ENCODE measurements around the gene PTPRM. TPM values are rescaled to one million over a fixed set of nuclear protein-coding genes. Genes with fewer than 3 reads are reported as not detected.

Gene PTPRM
- total RNA-seq, 1 experiment from 2014 or later = 45.6 TPM

DNA sequence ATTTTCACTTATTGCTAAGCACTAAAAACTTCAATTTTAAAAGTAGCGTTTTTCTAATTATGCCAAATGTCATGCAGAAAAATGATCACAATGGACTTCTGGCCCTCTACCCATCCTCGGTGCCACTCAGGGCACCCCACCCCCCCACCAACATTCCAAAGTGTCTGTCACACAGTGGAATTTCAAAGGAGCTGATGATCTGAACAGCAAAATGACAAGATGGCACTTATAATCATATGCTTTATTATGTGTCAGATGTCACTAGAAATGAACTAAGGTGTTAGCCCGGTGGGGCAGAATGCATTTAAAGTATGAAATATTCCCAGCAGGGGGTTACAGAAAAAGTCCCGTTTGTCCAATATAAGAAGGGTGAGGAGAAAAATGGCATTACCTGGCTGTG is 681.5 kb downstream of the PTPRM start:
- POLR2A ChIA-PET (ENCODE audit: unreplicated experiment) = no interaction called here

DNA sequence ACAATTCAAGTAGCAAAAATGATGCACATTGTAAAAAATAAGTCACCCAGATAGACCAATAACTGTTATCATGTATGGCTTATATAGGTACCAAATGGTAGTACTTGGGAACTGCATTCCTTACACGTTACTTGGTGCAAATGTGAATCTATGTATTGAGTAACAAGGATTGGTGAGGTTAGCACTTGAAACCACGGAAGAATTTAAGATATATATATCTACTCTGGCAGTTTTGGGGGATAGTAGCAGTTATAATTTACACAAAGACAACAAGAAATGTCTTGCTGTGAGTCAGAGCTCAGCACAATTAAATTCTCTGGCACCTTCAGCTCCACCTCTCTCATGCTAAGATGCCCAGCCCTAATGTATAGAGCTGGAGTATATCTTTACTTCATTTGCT is 682.7 kb downstream of the PTPRM start:
- no peak overlapping the region for H3K4me3 ChIP-seq (ENCODE audit: low read length)
- ChIA-PET CTCF (no interaction called here), POLR2A (ENCODE audit: unreplicated experiment) (no interaction called here)
- no peak overlapping the region for H3K9ac ChIP-seq (ENCODE audit: low read length)
- H3K9me3 ChIP-seq (ENCODE audit: low read length) = no peaks in the 10 kb centered on the region
- no peaks in the 10 kb centered on the region for H3K27me3 ChIP-seq (ENCODE audit: low read length)
- intact Hi-C loops (cut with micrococcal nuclease) = no loop called here
- H3K79me2 ChIP-seq (ENCODE audit: low read length) = no peaks in the 10 kb centered on the region
- H3K27ac ChIP-seq (ENCODE audit: low read length) = no peak overlapping the region
- no peak overlapping the region for H2AFZ ChIP-seq (ENCODE audit: low read length)
- no peaks in the 10 kb centered on the region for H3K36me3 ChIP-seq (ENCODE audit: low read depth, low read length)
- H3K4me2 ChIP-seq (ENCODE audit: low read length) = no peak overlapping the region
- no TSS peak for BruUV-seq (replicated peaks)
- DNase-seq = no peak
- H4K20me1 ChIP-seq (ENCODE audit: low read length) = no peaks in the 10 kb centered on the region
- no peak for ATAC-seq
- H3F3A ChIP-seq (ENCODE audit: low read length, unreplicated experiment) = no peaks in the 10 kb centered on the region
- H3K9me2 ChIP-seq (replicated peaks; ENCODE audit: low read length) = no peaks in the 10 kb centered on the region
- TF ChIP-seq EZH2phosphoT487 (IDR thresholded peaks at IDR 0.05; ENCODE audit: borderline replicate concordance, low read length) (no peak), EZH2 (IDR thresholded peaks at IDR 0.05; ENCODE audit: low read length, unreplicated experiment) (no peak)
- TF ChIP-seq, protein P1, sequence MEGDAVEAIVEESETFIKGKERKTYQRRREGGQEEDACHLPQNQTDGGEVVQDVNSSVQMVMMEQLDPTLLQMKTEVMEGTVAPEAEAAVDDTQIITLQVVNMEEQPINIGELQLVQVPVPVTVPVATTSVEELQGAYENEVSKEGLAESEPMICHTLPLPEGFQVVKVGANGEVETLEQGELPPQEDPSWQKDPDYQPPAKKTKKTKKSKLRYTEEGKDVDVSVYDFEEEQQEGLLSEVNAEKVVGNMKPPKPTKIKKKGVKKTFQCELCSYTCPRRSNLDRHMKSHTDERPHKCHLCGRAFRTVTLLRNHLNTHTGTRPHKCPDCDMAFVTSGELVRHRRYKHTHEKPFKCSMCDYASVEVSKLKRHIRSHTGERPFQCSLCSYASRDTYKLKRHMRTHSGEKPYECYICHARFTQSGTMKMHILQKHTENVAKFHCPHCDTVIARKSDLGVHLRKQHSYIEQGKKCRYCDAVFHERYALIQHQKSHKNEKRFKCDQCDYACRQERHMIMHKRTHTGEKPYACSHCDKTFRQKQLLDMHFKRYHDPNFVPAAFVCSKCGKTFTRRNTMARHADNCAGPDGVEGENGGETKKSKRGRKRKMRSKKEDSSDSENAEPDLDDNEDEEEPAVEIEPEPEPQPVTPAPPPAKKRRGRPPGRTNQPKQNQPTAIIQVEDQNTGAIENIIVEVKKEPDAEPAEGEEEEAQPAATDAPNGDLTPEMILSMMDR (conservative IDR thresholded peaks at IDR 0.05; ENCODE audit: low read depth, low read length) = no peak
- H3K4me1 ChIP-seq (ENCODE audit: insufficient read depth, low read length) = no peaks in the 10 kb centered on the region

More for the DNA sequence above, 681.5 kb downstream of the PTPRM start:
- Histone ChIP-seq H3K4me2 (ENCODE audit: low read length) (no peak overlapping the region), H2AFZ (ENCODE audit: low read length) (no peak overlapping the region), H3K9ac (ENCODE audit: low read length) (no peak overlapping the region), H3K79me2 (ENCODE audit: low read length) (no peaks in the 10 kb centered on the region), H3K4me1 (ENCODE audit: insufficient read depth, low read length) (no peaks in the 10 kb centered on the region), H3K9me2 (replicated peaks; ENCODE audit: low read length) (no peaks in the 10 kb centered on the region), H4K20me1 (ENCODE audit: low read length) (no peaks in the 10 kb centered on the region), H3K27ac (ENCODE audit: low read length) (no peak overlapping the region), H3K36me3 (ENCODE audit: low read depth, low read length) (no peaks in the 10 kb centered on the region), H3K9me3 (ENCODE audit: low read length) (no peaks in the 10 kb centered on the region), H3K4me3 (ENCODE audit: low read length) (no peak overlapping the region), H3K27me3 (ENCODE audit: low read length) (no peaks in the 10 kb centered on the region), H3F3A (ENCODE audit: low read length, unreplicated experiment) (no peaks in the 10 kb centered on the region)
- intact Hi-C loops (cut with micrococcal nuclease) = no loop called here
- no TSS peak for BruUV-seq (replicated peaks)
- TF ChIP-seq, protein P1 (conservative IDR thresholded peaks at IDR 0.05; ENCODE audit: low read depth, low read length) = no peak
- TF ChIP-seq EZH2phosphoT487 (IDR thresholded peaks at IDR 0.05; ENCODE audit: borderline replicate concordance, low read length) (no peak), EZH2 (IDR thresholded peaks at IDR 0.05; ENCODE audit: low read length, unreplicated experiment) (no peak)
- ATAC-seq (no peak), DNase-seq (no peak)
- CTCF ChIA-PET = no interaction called here

DNA sequence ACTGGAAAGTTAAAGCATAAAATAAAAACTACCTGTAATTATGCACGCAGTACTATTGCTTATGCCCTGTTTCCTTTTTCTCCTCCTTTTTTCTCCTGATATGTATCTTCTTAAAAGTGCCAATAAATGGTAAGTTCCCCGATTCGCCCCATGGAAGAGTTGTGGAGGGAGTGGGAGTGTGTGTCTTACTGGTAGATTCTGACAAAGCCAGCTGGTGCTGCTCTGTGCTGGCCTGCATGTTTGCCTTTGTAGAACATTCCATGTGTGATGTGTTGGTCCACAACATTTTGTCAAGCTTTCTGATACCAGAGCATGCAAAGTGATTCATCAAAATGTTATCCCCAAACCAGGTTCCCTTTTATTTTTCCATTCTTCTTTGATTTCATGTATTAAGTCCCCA is 685.3 kb downstream of the PTPRM start:
- H3K9ac ChIP-seq (ENCODE audit: low read length) = no peak overlapping the region
- no peaks in the 10 kb centered on the region for H3K4me1 ChIP-seq (ENCODE audit: insufficient read depth, low read length)
- BruUV-seq (replicated peaks) = no TSS peak
- intact Hi-C loops (cut with micrococcal nuclease) = no loop called here
- H3K4me3 ChIP-seq (ENCODE audit: low read length) = no peak overlapping the region
- H3K36me3 ChIP-seq (ENCODE audit: low read depth, low read length) = no peaks in the 10 kb centered on the region
- H3K9me3 ChIP-seq (ENCODE audit: low read length) = no peaks in the 10 kb centered on the region
- no peak for TF ChIP-seq EZH2phosphoT487 (IDR thresholded peaks at IDR 0.05; ENCODE audit: borderline replicate concordance, low read length)
- H3K9me2 ChIP-seq (replicated peaks; ENCODE audit: low read length) = no peaks in the 10 kb centered on the region
- no peaks in the 10 kb centered on the region for H3K79me2 ChIP-seq (ENCODE audit: low read length)
- H3K27me3 ChIP-seq (ENCODE audit: low read length) = no peaks in the 10 kb centered on the region
- ChIA-PET POLR2A (ENCODE audit: unreplicated experiment) (no interaction called here), CTCF (no interaction called here)
- ATAC-seq (no peak), DNase-seq (no peak)
- H3F3A ChIP-seq (ENCODE audit: low read length, unreplicated experiment) = no peaks in the 10 kb centered on the region
- H3K4me2 ChIP-seq (ENCODE audit: low read length) = no peak overlapping the region
- H2AFZ ChIP-seq (ENCODE audit: low read length) = no peak overlapping the region
- no peaks in the 10 kb centered on the region for H4K20me1 ChIP-seq (ENCODE audit: low read length)
- no peak overlapping the region for H3K27ac ChIP-seq (ENCODE audit: low read length)
